Ovary (tissue), 3 donors: ENCODE measurements around the gene OTOP2.

Experiments used
- EP300 ChIP-seq: sonication (generic); formaldehyde crosslinking; IDR thresholded peaks from one replicate; pipeline ENCODE4 v1.6.1; 2017; ENCODE audit warnings: antibody characterized with exemption
- POLR2A ChIP-seq: fragments of 450-650 bp; IDR thresholded peaks from one replicate; pipeline ENCODE4 v1.6.1; 2017; ENCODE audit warnings: antibody characterized with exemption, mild to moderate bottlenecking, moderate library complexity
- TF ChIP-seq, protein P1 (sequence below), 3 donors: fragments of 450-650 bp in 2 of 3; fragments of 200-600 bp in 1 of 3; IDR thresholded peaks; one replicate each; pipeline versions ENCODE4 v1.5.1 to v1.8.0; 2016 to 2022; ENCODE audit warnings: antibody characterized with exemption in 3 of 3, mild to moderate bottlenecking in 1 of 3
- donor health status: DM: no; HTN: no; CAD: no.

DNA sequence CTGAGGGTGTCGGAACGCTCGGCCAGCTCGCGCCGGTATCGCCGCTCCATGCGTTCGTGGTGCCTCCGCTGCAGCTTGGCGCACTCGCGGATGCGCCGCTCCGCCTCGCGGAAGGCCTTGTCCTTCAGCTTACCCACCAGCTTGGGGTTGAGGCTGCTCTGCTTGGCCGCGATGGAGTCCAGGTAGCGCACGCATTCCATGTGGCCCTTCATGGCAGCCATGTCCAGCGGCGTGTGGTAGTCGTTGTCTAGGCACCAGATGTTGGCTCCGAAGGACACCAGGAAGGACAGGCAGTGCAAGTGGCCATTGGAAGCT, 3.8 kb upstream of the OTOP2 start:
- TF ChIP-seq, protein P1, sequence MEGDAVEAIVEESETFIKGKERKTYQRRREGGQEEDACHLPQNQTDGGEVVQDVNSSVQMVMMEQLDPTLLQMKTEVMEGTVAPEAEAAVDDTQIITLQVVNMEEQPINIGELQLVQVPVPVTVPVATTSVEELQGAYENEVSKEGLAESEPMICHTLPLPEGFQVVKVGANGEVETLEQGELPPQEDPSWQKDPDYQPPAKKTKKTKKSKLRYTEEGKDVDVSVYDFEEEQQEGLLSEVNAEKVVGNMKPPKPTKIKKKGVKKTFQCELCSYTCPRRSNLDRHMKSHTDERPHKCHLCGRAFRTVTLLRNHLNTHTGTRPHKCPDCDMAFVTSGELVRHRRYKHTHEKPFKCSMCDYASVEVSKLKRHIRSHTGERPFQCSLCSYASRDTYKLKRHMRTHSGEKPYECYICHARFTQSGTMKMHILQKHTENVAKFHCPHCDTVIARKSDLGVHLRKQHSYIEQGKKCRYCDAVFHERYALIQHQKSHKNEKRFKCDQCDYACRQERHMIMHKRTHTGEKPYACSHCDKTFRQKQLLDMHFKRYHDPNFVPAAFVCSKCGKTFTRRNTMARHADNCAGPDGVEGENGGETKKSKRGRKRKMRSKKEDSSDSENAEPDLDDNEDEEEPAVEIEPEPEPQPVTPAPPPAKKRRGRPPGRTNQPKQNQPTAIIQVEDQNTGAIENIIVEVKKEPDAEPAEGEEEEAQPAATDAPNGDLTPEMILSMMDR (IDR thresholded peaks at IDR 0.05) = no peak
- no peak for TF ChIP-seq EP300
- TF ChIP-seq POLR2A = no peak
